A673 (cell line): ENCODE results near the gene FAAP20. TPM values are rescaled to one million over a fixed set of nuclear protein-coding genes. Genes with fewer than 3 reads are reported as not detected.

Source experiments
- BruUV-seq: library from RNA; stranded (reverse); fragments of 400-500 nt; replicated peaks from 2 replicates; lab custom pipeline; 2021; lab: Mats Ljungman, UMichigan
- CTCF ChIA-PET: fragments of 300-600 bp; sonication (Branson Sonifier 250); formaldehyde crosslinking; loops from one replicate; lab custom pipeline; 2022; ENCODE audit warnings: antibody characterized with exemption; lab: Charles Lee
- POLR2A ChIA-PET: fragments of 300-600 bp; sonication (Branson Sonifier 250); formaldehyde crosslinking; loops from one replicate; lab custom pipeline; 2022; ENCODE audit warnings: antibody characterized with exemption; ENCODE audit not compliant: low non-redundant PET; lab: Charles Lee
- DNase-seq: peaks from one replicate; pipeline ENCODE4 v3.0.0-alpha.2; 2015; ENCODE audit warnings: low spot score
- H3K27ac ChIP-seq: fragments of 200-600 bp; sonication (generic); 2 replicates; pipeline ENCODE4 v1.5.1; 2016; ENCODE audit warnings: mixed run types, low read depth, mild to moderate bottlenecking, mixed read lengths, antibody characterized with exemption, low read length; ENCODE audit not compliant: poor library complexity, severe bottlenecking
- H3K27me3 ChIP-seq: fragments of 200-600 bp; sonication (generic); replicated peaks from 2 replicates; pipeline ENCODE4 v1.6.1; 2017; ENCODE audit warnings: mixed run types, low read depth, mild to moderate bottlenecking, mixed read lengths, antibody characterized with exemption, low read length; ENCODE audit not compliant: insufficient read depth, poor library complexity
- H3K36me3 ChIP-seq: fragments of 200-600 bp; sonication (generic); 2 replicates; pipeline ENCODE4 v1.6.1; 2016; ENCODE audit warnings: mixed run types, mild to moderate bottlenecking, mixed read lengths, antibody characterized with exemption, low read length; ENCODE audit not compliant: insufficient read depth, poor library complexity, severe bottlenecking
- H3K4me1 ChIP-seq: fragments of 200-600 bp; sonication (generic); 2 replicates; pipeline ENCODE4 v1.6.1; 2017; ENCODE audit warnings: mixed run types, mild to moderate bottlenecking, mixed read lengths, antibody characterized with exemption, low read length; ENCODE audit not compliant: insufficient read depth, poor library complexity, severe bottlenecking
- H3K4me3 ChIP-seq: fragments of 200-600 bp; sonication (generic); 2 replicates; pipeline ENCODE4 v1.5.1; 2016; ENCODE audit warnings: low read depth, mixed run types, mild to moderate bottlenecking, mixed read lengths, low read length; ENCODE audit not compliant: poor library complexity, severe bottlenecking
- H3K9me3 ChIP-seq: fragments of 200-600 bp; sonication (generic); 2 replicates; pipeline ENCODE4 v1.6.1; 2016; ENCODE audit warnings: mixed run types, low read depth, mild to moderate bottlenecking, mixed read lengths, antibody characterized with exemption, low read length; ENCODE audit not compliant: poor library complexity, severe bottlenecking
- CTCF ChIP-seq: fragments of 300-800, 200-600 bp; sonication (generic); conservative IDR thresholded peaks from 2 replicates; pipeline ENCODE4 v1.5.1; 2017; ENCODE audit warnings: low read depth, mild to moderate bottlenecking, antibody characterized with exemption, low read length, moderate library complexity, mixed read lengths
- EZH2 ChIP-seq: fragments of 200-600 bp; sonication (generic); IDR thresholded peaks from 2 replicates; pipeline ENCODE4 v1.6.1; 2017; ENCODE audit warnings: borderline replicate concordance, low read depth, mild to moderate bottlenecking, mixed read lengths, antibody characterized with exemption, low read length; ENCODE audit not compliant: poor library complexity, severe bottlenecking
- intact Hi-C: fragments of 100-400 bp; cut with micrococcal nuclease; formaldehyde crosslinking; loops from one replicate; pipeline ENCODE4 v1.10.0; 2022; ENCODE audit not compliant: unreplicated experiment
- total RNA-seq: library from RNA; stranded (reverse); gene quantifications from 2 replicates; pipeline ENCODE4 v1.2.3, GENCODE V29; 2021

FAAP20 gene
- total RNA-seq, 1 experiment from 2014 or later = 114 TPM

GRCh38 chr1:2186901-2187300 is 7.7 kb downstream of the FAAP20 start:
- ChIA-PET CTCF (no interaction called here), POLR2A (no interaction called here)
- Histone ChIP-seq H3K4me1 (peaks cover 21% of the 10 kb centered on the region), H3K9me3 (no peaks in the 10 kb centered on the region), H3K4me3 (no peak overlapping the region), H3K27me3 (no peaks in the 10 kb centered on the region), H3K36me3 (peaks cover 4% of the 10 kb centered on the region), H3K27ac (no peak overlapping the region)
- intact Hi-C loops = no loop called here
- BruUV-seq = no TSS peak
- TF ChIP-seq CTCF (no peak), EZH2 (no peak)
- DNase-seq = no peak

GRCh38 chr1:2185880-2186855 is 8.4 kb downstream of the FAAP20 start:
- CTCF ChIA-PET = no interaction called here

GRCh38 chr1:2184934-2185333 is 9.6 kb downstream of the FAAP20 start:
- intact Hi-C loops = no loop called here
- Histone ChIP-seq H3K27me3 (no peaks in the 10 kb centered on the region), H3K4me3 (no peak overlapping the region), H3K36me3 (peaks cover 4% of the 10 kb centered on the region), H3K4me1 (peaks cover 10% of the 10 kb centered on the region), H3K9me3 (no peaks in the 10 kb centered on the region), H3K27ac (no peak overlapping the region)
- BruUV-seq = no TSS peak
- DNase-seq = no peak
- ChIA-PET CTCF (interaction anchor here (1.1 kb wide), 1 partner anchor 10 kb away, joined by 3 read pairs; no protein-coding TSS in a partner anchor), POLR2A (no interaction called here)
- no peak for TF ChIP-seq EZH2
- no peak for TF ChIP-seq CTCF

More at GRCh38 chr1:2185880-2186855, 8.4 kb downstream of the FAAP20 start:
- no peak for TF ChIP-seq CTCF
- no peak for TF ChIP-seq EZH2
- Histone ChIP-seq H3K9me3 (no peaks in the 10 kb centered on the region), H3K4me3 (no peak overlapping the region), H3K36me3 (peaks cover 4% of the 10 kb centered on the region), H3K27me3 (no peaks in the 10 kb centered on the region), H3K4me1 (peaks cover 21% of the 10 kb centered on the region), H3K27ac (no peak overlapping the region)
- intact Hi-C loops = no loop called here
- POLR2A ChIA-PET = no interaction called here
- no TSS peak for BruUV-seq
- no peak for DNase-seq
